HG03280 (cell line): Measurements from ENCODE around the gene PHB1.

Experiments used
- ATAC-seq: cut with Tn5 transposase; IDR thresholded peaks from one replicate; pipeline ENCODE4 v1.9.1; 2021; ENCODE audit warnings: mild to moderate bottlenecking, moderate library complexity; ENCODE audit not compliant: unreplicated experiment

PHB1 gene

GRCh38 chr17:49414622-49415350 lies at the start of gene PHB1:
TSS of gene PHB1 (minus strand) at chr17:49414882. CDS start at chr17:49413264, 1,618 bp downstream.
- peak; percentile 96 for ATAC-seq

- no peak for ATAC-seq
Measured at GRCh38 chr17:49464049-49464448, 49.4 kb upstream of the PHB1 start.

GRCh38 chr17:49461580-49461979 lies 46.9 kb upstream of the PHB1 start:
- no peak for ATAC-seq

GRCh38 chr17:49460401-49460800 lies 45.7 kb upstream of the PHB1 start:
- ATAC-seq = no peak

- ATAC-seq = no peak
Measured at GRCh38 chr17:49459401-49459984, 44.8 kb upstream of the PHB1 start.

- ATAC-seq = no peak
Measured at GRCh38 chr17:49457564-49458535, 43.2 kb upstream of the PHB1 start.

GRCh38 chr17:49456183-49456965 lies 41.7 kb upstream of the PHB1 start:
- no peak for ATAC-seq

- no peak for ATAC-seq
Measured at GRCh38 chr17:49455272-49455861, 40.7 kb upstream of the PHB1 start.

- ATAC-seq = no peak
Measured at GRCh38 chr17:49454050-49454449, 39.4 kb upstream of the PHB1 start.

- ATAC-seq = no peak
Measured at GRCh38 chr17:49452661-49453060, 38.0 kb upstream of the PHB1 start.

GRCh38 chr17:49452201-49452600 lies 37.5 kb upstream of the PHB1 start:
- ATAC-seq = no peak

- ATAC-seq = no peak
Measured at GRCh38 chr17:49450735-49451134, 36.1 kb upstream of the PHB1 start.

- no peak for ATAC-seq
Measured at GRCh38 chr17:49450181-49450580, 35.5 kb upstream of the PHB1 start.

- ATAC-seq = no peak
Measured at GRCh38 chr17:49447628-49448302, 33.1 kb upstream of the PHB1 start.

GRCh38 chr17:49445591-49445990 lies 30.9 kb upstream of the PHB1 start:
- ATAC-seq = no peak

GRCh38 chr17:49444384-49444783 lies 29.7 kb upstream of the PHB1 start:
- no peak for ATAC-seq

GRCh38 chr17:49443862-49444261 lies 29.2 kb upstream of the PHB1 start:
- ATAC-seq = no peak

- ATAC-seq = no peak
Measured at GRCh38 chr17:49442041-49442440, 27.4 kb upstream of the PHB1 start.

- ATAC-seq = no peak
Measured at GRCh38 chr17:49441578-49441977, 26.9 kb upstream of the PHB1 start.

GRCh38 chr17:49440581-49440980 lies 25.9 kb upstream of the PHB1 start:
- ATAC-seq = no peak
